NCI-H510A (cell line): Measurements from ENCODE around the gene USP24.
"Not testable (repeated sequence)": the region's sequence is repeated elsewhere in the genome, so short reads cannot be mapped to it uniquely, and the experiment has no call there.

Source experiments
- DNase-seq: peaks from one replicate; lab custom pipeline; 2025; lab: John Stamatoyannopoulos, UW

The USP24 gene

DNA sequence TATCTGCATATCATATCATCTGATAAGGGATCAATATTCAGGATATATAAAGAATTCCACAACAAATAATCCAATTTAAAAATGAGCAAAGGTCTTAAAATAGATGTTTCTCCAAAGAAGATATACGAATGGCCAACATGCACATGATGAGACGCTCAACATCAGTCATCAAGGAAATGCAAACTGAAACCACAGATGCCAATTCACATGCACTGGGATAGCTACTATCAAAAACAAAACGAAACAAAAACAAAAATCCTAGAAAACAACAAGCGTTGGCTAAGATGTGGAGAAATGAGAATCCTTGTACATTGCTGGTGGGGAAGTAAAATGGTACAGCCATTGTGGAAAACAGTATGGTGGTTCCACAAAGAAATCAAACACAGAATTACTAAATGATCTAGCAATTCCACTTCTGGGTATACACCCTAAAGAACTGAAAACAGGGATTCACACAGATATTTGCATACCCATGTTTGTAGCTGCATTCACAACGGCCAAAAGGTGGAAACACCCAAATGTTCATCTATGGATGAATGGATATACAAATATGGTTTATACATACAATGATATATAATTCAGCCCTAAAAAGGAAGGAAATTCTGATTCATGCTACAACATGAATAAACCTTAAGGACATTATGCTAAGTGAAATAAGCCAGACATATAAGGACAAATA, 96.4 kb downstream of the USP24 start:
- DNase-seq = no peak

DNA sequence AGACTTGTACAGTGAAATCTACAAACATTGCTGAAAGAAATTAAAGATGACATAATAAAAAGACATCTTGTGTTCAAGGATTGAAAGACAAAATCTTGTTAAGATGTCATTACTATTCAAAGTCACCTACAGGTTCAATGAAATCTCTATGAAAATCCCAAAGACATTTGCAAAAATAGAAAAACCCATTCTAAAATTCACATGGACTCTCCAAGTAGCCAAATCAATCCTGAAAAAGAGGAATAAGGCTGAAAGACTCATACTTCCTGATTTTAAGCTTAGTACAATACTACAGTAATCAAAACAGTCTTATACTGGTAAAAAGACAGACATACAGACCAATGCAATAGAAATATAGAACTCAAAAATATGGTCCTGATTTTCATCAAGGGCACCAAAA, 97.2 kb downstream of the USP24 start:
- DNase-seq = no peak

DNA sequence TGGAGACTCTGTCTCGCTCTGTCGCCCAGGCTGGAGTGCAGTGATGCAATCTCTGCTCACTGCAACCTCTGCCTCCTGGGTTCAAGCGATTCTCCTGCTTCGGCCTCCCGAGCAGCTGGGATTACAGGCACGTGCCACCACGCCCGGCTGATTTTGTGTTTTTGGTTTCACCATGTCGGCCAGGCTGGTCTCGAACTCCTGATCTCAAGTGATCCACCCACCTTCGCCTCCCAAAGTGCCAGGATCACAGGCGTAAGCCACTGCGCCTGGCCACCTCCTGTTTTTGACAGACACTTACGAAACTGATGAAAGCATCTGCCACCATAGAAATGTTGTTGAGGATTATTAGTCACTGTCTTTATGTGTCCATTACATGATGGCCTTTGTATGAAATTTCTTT, 106.2 kb downstream of the USP24 start:
- not testable (repeated sequence) for DNase-seq

DNA sequence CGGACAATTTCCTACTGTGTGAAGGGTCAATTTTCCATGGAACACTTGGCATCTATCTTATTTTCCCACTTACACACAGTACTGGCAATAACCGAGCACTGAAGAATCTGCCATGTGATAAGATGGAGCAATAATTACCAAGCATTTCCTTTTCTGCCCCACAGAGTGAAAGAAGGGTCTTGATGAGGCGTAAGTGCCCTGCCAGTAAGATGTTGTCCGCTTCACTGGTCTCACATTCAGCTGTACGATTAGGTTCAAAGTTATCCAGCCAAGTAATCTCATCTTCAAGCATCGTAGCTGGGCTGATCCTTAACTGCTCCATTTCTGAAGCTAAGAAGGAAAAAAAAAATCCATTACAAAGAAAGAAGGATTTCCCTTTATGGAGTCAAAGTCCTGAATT, 108.1 kb downstream of the USP24 start:
- DNase-seq = no peak

DNA sequence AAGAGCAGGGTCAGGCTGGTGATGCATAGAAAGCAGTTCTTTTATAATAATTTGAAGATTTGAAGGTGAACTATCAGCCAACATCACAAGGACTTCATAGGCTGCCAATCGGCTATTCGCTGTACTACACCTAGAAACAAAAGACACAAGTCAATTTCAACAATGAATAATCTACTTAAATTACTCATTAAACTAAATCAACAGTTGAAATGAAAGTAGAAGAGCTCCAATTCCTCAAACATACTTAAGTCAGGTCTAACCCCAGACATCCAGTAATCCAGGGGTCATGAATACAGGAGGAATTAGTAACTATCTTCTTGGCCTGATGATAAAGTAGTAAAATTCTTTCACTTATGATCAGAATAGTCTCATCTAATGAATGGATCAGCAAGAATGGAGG, 111.3 kb downstream of the USP24 start:
- no peak for DNase-seq

DNA sequence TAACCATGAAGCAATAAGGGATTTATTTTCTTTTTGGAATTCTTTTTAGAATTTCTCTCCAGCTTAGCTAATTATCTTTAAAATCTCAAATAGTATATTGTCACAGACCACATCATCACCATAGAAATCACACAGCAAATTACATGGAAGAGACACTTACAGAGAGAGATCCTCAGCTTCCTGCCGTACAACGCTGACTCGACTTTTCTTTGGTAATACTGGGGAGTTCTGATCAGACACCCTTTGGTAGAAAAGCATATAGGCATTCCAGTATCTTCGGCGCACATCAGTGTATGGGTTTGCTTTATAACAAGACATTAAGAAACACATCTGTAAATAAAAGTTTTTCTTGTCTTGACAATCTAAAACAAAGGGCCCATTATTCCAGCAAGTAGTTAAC, 120.1 kb downstream of the USP24 start:
- no peak for DNase-seq

DNA sequence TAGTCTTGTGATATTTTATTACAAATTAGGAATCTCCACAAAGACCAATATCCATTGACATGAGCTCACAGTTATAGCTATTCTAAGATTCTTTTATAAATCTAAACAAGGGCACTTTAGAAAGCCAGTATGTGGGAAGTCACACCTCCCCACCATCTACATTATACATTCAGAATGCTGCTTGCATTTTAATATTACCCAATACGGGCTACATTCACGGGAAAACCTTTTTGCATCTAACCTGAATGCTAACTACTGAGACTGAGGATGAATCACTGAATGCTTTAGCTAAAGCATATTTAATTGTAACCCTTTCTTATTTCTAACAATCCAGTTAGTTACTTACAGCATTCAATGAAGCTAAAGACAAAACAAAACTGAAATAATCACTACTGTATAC, 122.7 kb downstream of the USP24 start:
- no peak for DNase-seq

DNA sequence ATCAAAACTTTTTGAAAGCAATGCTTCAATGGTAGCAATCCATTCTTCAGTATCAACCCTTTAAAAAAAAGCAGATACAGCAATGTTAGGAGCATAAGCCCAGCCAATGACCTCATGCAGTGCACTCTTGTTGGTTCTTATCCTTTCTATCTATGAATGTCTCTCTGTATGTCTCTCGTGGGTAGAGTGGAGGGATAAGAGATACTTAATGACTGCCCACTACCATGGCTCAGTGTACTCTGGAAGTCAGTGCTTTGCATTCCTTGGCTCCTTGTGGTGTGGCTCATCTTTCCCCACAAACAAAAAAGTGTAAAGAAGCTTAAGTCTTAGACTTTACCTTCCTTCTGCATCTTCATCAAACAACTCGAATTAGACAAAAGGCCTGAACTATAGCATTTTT, 125.5 kb downstream of the USP24 start:
- no peak for DNase-seq

DNA sequence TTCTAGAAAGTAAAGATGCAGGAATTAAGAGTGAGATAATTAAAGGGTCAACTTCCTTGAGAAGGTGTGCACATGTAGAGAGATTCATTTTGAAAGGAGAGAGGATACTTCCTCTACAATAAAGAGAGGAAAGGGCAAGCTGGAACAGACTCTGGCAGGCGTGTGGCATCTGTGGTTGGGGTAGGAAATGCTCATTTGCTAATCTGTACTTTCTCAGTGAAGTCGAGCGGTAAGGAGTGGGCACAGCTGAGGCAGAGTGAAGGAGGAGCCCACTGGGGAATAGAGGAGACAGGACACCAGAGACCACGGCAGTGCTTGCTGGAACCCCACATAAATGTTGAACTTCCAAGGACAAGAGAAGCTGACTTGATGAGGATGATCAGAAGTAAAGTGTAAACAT, 126.8 kb downstream of the USP24 start:
- DNase-seq = no peak

DNA sequence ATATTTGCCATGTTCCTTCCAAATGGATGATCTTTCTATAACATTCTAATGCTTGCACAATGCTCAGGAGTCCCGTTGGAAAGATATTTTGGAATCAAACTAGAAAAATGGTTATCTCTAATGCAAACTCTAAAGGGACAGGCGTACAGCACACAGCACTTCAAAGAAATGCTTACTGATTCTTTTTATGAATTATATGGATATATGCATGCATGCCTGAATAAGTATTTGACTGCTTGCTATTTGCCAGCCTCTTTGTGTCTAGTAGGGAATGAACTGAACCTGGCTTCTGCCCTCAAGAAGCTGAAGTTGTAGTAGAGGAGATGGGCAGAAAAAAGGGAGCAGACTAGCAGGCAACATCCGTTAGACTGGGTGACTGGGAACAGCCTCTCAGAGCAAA, 127.7 kb downstream of the USP24 start:
- no peak for DNase-seq

DNA sequence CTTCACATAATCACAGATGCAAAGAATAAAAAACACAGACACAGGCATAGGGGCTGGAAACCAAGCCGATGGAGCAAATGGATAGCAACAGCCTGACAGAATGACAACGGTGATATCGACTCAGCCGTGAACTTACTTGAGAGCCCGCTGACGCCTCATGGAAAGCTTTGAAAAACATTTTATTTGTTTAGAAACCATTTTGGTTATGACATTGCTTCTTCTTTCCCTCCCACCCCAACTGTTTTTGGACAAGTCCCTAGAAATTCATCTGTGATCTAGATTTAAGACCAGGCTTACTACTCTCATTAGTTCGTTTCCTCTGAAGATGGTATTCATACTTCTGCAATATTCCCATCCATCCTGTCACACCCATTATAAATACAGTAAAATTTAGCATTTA, 130.9 kb downstream of the USP24 start:
- DNase-seq = no peak

DNA sequence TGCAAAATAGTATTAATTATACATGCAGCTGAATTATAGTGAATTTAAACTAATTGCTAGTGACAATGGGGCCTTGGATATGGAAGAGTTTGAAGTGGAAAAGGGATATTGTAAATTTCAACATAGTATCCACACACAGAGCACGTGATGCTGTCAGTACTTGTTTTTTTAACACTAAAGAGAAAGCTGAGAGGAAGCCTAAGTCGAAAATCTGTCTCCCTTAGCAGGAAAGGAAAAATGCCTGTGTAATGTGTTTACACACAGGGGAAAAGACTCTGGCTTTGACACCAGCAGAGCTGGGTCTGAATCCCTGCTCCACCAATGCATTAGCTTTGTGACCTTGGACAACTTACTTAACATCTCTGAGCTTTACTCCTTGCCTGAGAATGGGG, 133.3 kb downstream of the USP24 start:
- no peak for DNase-seq

DNA sequence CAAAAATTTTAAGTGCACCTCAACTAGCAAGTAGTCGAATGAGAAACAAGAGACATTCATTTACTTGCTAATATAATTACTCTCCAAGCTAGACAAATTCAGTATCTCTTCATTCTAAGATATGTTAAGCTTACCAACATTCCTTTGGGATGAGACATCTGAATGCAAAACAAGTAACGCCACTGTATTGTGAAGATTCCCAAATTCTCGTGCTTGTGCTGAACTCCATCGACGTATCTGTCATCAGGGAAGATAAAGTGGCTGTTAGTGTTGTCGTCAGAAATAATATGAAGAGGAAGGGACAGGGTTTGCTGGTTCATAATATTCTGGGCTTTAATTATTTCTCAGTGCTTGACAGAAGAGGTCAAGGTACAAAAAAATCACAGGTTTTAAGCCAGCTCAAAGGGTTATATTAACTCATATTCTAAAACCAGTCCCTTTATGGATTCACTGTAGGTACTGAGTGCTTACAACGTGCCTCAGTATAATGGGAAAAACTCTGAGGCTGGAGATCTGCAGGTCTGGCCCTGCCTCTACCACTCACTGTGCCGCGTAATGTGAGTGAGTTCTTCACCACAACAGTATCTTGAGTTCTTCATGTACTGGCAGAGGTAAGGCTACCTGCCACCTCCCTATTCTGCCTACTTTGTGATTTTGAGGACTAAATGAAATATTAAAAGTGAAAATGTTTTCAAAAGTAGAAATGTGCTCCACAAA, 133.8 kb downstream of the USP24 start:
- no peak for DNase-seq

DNA sequence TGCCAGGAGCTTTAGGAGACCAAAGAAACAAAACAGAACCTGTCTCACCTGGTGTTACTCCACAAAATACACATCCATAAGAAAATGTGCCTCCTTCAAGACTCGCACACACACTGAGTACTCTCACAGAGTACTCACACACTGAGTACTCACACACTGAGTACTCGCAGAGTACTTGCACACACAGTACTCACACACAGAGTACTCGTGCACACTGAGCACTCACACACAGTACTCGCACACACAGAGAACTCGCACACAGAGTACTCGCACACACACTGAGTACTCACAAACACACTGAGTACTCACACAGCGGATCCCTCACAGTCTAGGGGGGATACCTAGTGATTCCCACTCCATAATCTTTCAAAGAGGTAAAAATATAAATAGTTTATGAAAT, 135.5 kb downstream of the USP24 start:
- DNase-seq = no peak

DNA sequence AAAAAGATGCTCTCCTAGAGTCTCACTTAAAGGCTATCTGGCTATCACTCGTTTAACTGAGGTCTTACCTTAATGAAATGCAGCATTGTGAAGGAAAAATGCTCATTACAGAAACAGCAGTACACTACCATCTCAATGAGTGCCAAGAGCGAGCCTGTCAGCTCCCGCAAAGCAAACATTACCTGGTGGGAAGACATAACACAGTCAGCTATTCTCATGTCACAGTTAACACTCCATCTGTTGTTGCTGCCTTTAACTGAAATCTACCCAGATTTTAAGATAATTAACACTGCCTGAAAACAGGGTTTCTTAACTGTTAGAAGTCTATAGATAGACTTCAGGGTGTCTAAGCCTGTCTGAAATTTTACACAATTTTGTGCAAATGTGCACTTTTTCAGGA, 136.7 kb downstream of the USP24 start:
- DNase-seq = no peak

DNA sequence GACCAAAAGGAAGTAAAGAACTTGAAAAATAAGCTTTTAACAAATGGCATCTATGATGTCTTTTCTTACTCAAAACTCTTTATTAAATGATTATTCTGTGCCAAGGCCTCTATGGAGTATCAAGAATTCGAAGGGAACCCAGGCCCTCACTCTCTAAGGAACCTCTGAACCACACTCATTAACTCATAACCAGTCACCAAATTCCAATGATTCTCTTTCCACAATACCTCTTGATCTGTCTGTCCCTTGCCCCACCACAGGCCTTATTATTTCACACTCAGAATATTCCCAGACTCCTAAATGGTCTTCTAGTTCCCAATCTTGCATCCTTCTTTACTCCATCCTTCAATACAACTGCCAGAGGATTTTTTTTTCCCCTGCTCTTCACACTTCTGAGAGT, 138.8 kb downstream of the USP24 start:
- no peak for DNase-seq

DNA sequence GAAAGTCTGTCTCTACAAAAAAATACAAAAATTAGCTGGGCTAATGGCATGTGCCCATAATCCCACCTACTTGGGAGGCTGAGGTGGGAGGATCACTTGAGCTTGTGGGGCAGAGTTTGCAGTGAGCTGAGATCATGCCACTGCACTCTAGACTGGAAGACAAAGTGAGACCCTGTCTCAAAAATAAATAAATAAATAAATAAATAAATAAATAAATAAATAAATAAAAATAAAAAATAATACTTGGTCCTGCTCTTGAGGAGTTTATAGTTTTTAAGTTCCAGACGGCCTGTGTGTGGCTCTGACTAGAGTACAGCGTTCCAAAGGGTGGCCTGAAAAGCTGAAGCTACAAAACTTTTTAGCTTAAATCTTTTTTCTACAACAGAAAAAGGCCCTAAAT, 140.7 kb downstream of the USP24 start:
- no peak for DNase-seq

DNA sequence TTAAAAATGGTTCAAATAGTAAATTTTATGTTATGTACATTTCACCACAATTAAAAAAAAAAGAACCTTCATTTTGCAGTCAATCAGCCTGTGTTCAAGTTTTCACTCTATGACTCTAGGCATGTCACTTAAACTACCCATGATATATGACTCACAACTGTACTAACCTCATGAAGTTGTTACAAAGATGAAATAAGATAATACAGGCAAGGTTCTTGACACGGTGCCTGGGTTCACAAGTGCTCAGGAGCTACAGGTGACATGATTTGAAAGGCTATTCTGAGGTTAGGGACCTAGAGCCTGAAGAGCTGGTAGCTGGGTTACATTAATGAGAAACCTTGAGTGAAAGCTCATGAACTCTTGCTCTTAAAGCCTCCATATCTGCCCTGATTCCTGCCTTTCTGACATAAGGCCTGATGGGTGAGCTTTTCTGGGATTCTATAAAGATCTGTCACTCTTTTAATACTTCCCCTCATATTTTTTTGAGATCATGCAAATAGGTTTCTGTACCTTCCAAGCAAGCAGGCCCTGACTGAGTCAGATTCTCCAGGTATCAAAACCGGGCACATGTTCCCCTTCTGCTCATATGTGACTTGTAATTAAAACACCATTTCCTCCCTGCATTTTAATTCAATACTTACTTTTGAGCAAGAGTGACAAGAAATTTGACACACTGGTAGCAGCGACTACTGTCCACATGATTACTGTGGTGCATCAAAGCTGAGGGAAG, 141.8 kb downstream of the USP24 start:
- peak; percentile 16 for DNase-seq

DNA sequence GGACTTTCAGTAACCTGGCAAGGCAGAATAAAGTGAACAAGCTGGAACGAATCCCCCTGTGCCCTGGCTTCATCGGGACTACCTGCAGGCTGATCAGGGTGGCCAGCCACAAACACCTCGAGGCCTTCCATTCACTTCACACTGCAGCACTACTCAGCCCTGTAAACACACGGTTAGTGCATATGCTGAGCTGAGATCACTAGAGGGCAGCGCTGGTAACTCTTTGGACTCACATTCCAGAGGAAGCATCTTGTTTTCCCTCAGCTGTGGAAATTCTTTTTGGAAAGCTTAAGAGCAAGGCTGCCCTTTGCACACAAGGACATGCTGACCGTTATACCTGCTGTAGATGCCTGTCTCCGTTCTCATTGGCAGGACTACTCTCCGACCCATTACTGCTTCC, 143.7 kb downstream of the USP24 start:
- DNase-seq = no peak

DNA sequence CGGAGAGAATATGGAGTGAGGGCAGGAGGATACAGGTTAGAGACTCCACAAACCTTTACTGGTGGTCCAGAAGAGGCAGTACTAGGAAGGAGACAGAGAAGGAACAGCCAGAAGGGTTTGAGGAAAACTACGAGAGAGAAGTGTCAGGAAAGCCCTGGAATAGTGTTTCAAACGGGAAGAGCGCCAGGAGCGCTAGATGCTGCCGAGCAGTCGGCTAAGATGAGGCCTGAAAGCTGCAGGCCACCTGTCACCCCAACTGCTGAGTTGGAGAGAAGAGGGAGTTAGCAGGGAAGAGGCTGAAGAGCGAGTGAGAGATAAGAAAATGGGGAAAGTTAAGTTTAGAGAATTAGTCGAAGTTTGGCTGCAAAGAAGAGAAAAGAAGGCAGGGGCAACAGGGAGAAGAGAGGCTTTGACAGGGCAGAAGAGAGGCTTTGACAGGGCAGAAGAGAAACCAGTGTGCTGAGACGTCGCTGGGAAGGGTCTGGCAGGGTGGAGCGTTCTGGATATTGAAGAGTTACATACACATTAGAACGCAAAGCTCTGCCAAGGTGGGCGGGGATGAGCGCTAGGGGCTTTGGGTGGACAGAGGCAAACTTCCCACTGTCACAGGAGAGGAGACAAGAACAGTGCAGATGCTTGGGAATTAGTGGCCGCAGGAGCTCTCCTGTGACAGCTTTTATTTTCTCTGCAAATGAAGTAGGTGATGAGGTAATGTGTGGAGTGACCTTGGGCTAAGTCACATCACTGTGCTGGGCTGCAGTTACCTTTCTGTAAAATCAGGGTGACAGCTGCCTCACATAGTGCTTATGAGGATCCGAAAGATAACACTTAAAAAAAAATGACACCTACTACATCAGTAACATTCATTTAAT, 144.6 kb downstream of the USP24 start:
- no peak for DNase-seq

DNA sequence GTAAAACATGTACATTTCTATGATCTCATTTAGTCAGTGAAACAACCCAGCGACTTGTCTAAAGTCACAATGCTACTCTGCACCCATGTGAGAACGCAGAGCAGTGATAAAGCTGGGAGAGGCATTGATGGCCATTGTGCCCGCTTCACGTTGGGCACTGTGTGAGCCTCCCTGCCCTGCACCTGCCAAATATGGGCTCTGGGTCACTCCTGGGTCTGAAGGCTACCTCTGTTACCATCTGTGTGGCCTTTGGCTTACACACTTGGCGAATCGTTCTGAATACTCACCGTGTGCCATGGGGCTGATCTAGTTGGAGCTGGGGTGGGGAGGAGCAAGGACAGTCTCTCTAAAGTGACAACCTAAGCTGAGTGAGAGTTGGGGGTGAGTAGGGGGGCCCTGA, 145.9 kb downstream of the USP24 start:
- DNase-seq = no peak

DNA sequence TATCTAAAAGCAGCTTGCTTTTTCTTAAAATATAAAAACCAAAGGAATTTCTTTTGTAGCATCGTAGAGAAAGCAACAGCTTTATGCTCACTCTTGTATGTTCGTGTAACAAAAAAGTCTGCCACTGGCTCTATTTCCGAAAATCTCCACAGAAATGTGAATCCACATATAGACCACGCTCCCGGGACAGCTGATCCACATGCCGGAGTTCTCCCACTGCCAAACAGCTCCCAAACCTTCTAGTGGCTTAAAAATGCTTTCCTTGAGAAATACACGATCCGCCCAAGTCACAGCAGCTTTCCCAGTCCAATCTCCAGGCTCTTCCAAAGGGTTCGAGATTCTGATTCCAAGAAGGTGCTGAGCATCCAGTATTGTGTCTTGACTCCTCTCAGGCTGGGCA, 146.5 kb downstream of the USP24 start:
- no peak for DNase-seq
